Measurements from ENCODE around the gene TEK. TPM values are rescaled to one million over a fixed set of nuclear protein-coding genes. Genes with fewer than 3 reads are reported as not detected.

Gene TEK
- total RNA-seq, 1 donor from 2014 or later = 1.6 TPM

GRCh38 chr9:27109621-27110020 lies 596 bp downstream of the TEK start:
- H3K27me3 Mint-ChIP-seq (ENCODE audit: unreplicated experiment) = no peaks in the 10 kb centered on the region
- no peak overlapping the region for H3K4me3 Mint-ChIP-seq (ENCODE audit: unreplicated experiment)
- peaks cover 17% of the 10 kb centered on the region for H3K4me1 Mint-ChIP-seq (ENCODE audit: unreplicated experiment)
- peaks cover 4% of the 10 kb centered on the region for H3K9me3 Mint-ChIP-seq (ENCODE audit: unreplicated experiment)
- DNase-seq (ENCODE audit: extremely low spot score, unreplicated experiment) = no peak
- no peak for TF ChIP-seq CTCF (IDR thresholded peaks at IDR 0.05)
- H3K27ac Mint-ChIP-seq (ENCODE audit: unreplicated experiment) = no peak overlapping the region
- H3K36me3 Mint-ChIP-seq (ENCODE audit: unreplicated experiment) = no peaks in the 10 kb centered on the region

GRCh38 chr9:27110181-27110580 lies 1.2 kb downstream of the TEK start:
- H3K27me3 Mint-ChIP-seq (ENCODE audit: unreplicated experiment) = no peaks in the 10 kb centered on the region
- no peaks in the 10 kb centered on the region for H3K36me3 Mint-ChIP-seq (ENCODE audit: unreplicated experiment)
- DNase-seq (ENCODE audit: extremely low spot score, unreplicated experiment) = no peak
- peaks cover 4% of the 10 kb centered on the region for H3K9me3 Mint-ChIP-seq (ENCODE audit: unreplicated experiment)
- no peak for TF ChIP-seq CTCF (IDR thresholded peaks at IDR 0.05)
- peaks cover 17% of the 10 kb centered on the region for H3K4me1 Mint-ChIP-seq (ENCODE audit: unreplicated experiment)
- H3K27ac Mint-ChIP-seq (ENCODE audit: unreplicated experiment) = no peak overlapping the region
- no peak overlapping the region for H3K4me3 Mint-ChIP-seq (ENCODE audit: unreplicated experiment)

- H3K27me3 Mint-ChIP-seq (ENCODE audit: unreplicated experiment) = no peaks in the 10 kb centered on the region
- DNase-seq (ENCODE audit: extremely low spot score, unreplicated experiment) = no peak
- H3K4me3 Mint-ChIP-seq (ENCODE audit: unreplicated experiment) = no peak overlapping the region
- H3K9me3 Mint-ChIP-seq (ENCODE audit: unreplicated experiment) = no peaks in the 10 kb centered on the region
- no peaks in the 10 kb centered on the region for H3K36me3 Mint-ChIP-seq (ENCODE audit: unreplicated experiment)
- H3K27ac Mint-ChIP-seq (ENCODE audit: unreplicated experiment) = no peak overlapping the region
- TF ChIP-seq CTCF (IDR thresholded peaks at IDR 0.05) = no peak
- peaks cover 17% of the 10 kb centered on the region for H3K4me1 Mint-ChIP-seq (ENCODE audit: unreplicated experiment)
Observed at GRCh38 chr9:27112235-27112634, 3.2 kb downstream of the TEK start.

GRCh38 chr9:27117489-27118135 lies 8.6 kb downstream of the TEK start:
- Mint-ChIP-seq H3K27me3 (ENCODE audit: unreplicated experiment) (no peaks in the 10 kb centered on the region), H3K36me3 (ENCODE audit: unreplicated experiment) (no peaks in the 10 kb centered on the region), H3K27ac (ENCODE audit: unreplicated experiment) (no peak overlapping the region), H3K4me1 (ENCODE audit: unreplicated experiment) (peaks cover 31% of the 10 kb centered on the region), H3K9me3 (ENCODE audit: unreplicated experiment) (no peaks in the 10 kb centered on the region), H3K4me3 (ENCODE audit: unreplicated experiment) (no peak overlapping the region)
- DNase-seq (ENCODE audit: extremely low spot score, unreplicated experiment) = no peak
- TF ChIP-seq CTCF (IDR thresholded peaks at IDR 0.05) = no peak

GRCh38 chr9:27118916-27119315 lies 9.9 kb downstream of the TEK start:
- Mint-ChIP-seq H3K36me3 (ENCODE audit: unreplicated experiment) (no peaks in the 10 kb centered on the region), H3K4me1 (ENCODE audit: unreplicated experiment) (peaks cover 31% of the 10 kb centered on the region), H3K9me3 (ENCODE audit: unreplicated experiment) (no peaks in the 10 kb centered on the region), H3K27me3 (ENCODE audit: unreplicated experiment) (no peaks in the 10 kb centered on the region), H3K27ac (ENCODE audit: unreplicated experiment) (peak overlapping the region; percentile 83), H3K4me3 (ENCODE audit: unreplicated experiment) (no peak overlapping the region)
- DNase-seq (ENCODE audit: extremely low spot score, unreplicated experiment) = no peak
- no peak for TF ChIP-seq CTCF (IDR thresholded peaks at IDR 0.05)
